DMS 273 (cell line): Measurements from ENCODE around the gene MELTF.

Experiments
- DNase-seq: peaks from one replicate; lab custom pipeline; 2025; ENCODE audit not compliant: unreplicated experiment; lab: John Stamatoyannopoulos, UW

Gene MELTF

GRCh38 chr3:197027151-197027895 lies 2.3 kb downstream of the MELTF start:
- DNase-seq, result peak; percentile 54

GRCh38 chr3:197026481-197026866 lies 3.1 kb downstream of the MELTF start:
- peak; percentile 87 for DNase-seq

GRCh38 chr3:197025736-197026480 lies 3.7 kb downstream of the MELTF start:
- no peak for DNase-seq

- no peak for DNase-seq
Measured at GRCh38 chr3:197024881-197025735, 4.5 kb downstream of the MELTF start.

- no peak for DNase-seq
Measured at GRCh38 chr3:197023998-197024651, 5.5 kb downstream of the MELTF start.

- DNase-seq, result peak; percentile 78
Measured at GRCh38 chr3:197023241-197023997, 6.2 kb downstream of the MELTF start.

GRCh38 chr3:197022405-197023231 lies 7.0 kb downstream of the MELTF start:
- no peak for DNase-seq

GRCh38 chr3:197021729-197022404 lies 7.8 kb downstream of the MELTF start:
- no peak for DNase-seq

- DNase-seq, result no peak
Measured at GRCh38 chr3:197021231-197021630, 8.4 kb downstream of the MELTF start.

GRCh38 chr3:197019535-197019934 lies 10.1 kb downstream of the MELTF start:
- no peak for DNase-seq

- no peak for DNase-seq
Measured at GRCh38 chr3:197019021-197019420, 10.6 kb downstream of the MELTF start.

- DNase-seq, result no peak
Measured at GRCh38 chr3:197017003-197017402, 12.6 kb downstream of the MELTF start.

- DNase-seq, result no peak
Measured at GRCh38 chr3:197015790-197016736, 13.6 kb downstream of the MELTF start.

- DNase-seq, result no peak
Measured at GRCh38 chr3:197014942-197015575, 14.6 kb downstream of the MELTF start.

- DNase-seq, result no peak
Measured at GRCh38 chr3:197014024-197014423, 15.6 kb downstream of the MELTF start.

- DNase-seq, result no peak
Measured at GRCh38 chr3:197012540-197012883, 17.1 kb downstream of the MELTF start.

GRCh38 chr3:197011780-197012539 lies 17.7 kb downstream of the MELTF start:
- DNase-seq, result no peak
